Smooth muscle cell (in vitro differentiated cells): ENCODE measurements around the gene RERG. TPM values are rescaled to one million over a fixed set of nuclear protein-coding genes. Genes with fewer than 3 reads are reported as not detected.

ENCODE experiments used
- DNase-seq: peaks from one replicate; lab custom pipeline; 2025; ENCODE audit not compliant: unreplicated experiment; lab: John Stamatoyannopoulos, UW
- H2AFZ ChIP-seq: fragments of 200-600 bp; sonication (generic); 2 replicates; pipeline ENCODE4 v1.6.0; 2016; ENCODE audit warnings: antibody characterized with exemption, low read depth, mild to moderate bottlenecking
- H3F3A ChIP-seq: fragments of 200-600 bp; sonication (generic); 2 replicates; pipeline ENCODE4 v1.6.0; 2017; ENCODE audit warnings: antibody characterized with exemption, low read depth
- H3K27ac ChIP-seq: fragments of 200-600 bp; sonication (generic); 2 replicates; pipeline ENCODE4 v1.5.1; 2016; ENCODE audit warnings: low read depth, mild to moderate bottlenecking
- H3K27me3 ChIP-seq: fragments of 200-600 bp; sonication (generic); 2 replicates; pipeline ENCODE4 v1.6.1; 2016; ENCODE audit warnings: low read depth, mild to moderate bottlenecking
- H3K36me3 ChIP-seq: fragments of 200-600 bp; sonication (generic); 2 replicates; pipeline ENCODE4 v1.5.1; 2016; ENCODE audit warnings: low read depth
- H3K4me1 ChIP-seq: fragments of 200-600 bp; sonication (generic); 2 replicates; pipeline ENCODE4 v1.5.1; 2016; ENCODE audit warnings: low read depth
- H3K4me2 ChIP-seq: fragments of 200-600 bp; sonication (generic); 2 replicates; pipeline ENCODE4 v1.6.0; 2016; ENCODE audit warnings: mild to moderate bottlenecking
- H3K4me3 ChIP-seq: fragments of 200-600 bp; sonication (generic); 2 replicates; pipeline ENCODE4 v1.5.1; 2016; ENCODE audit warnings: mild to moderate bottlenecking
- H3K79me2 ChIP-seq: fragments of 200-600 bp; sonication (generic); 2 replicates; pipeline ENCODE4 v1.6.0; 2016; ENCODE audit warnings: low read depth, mild to moderate bottlenecking
- H3K9ac ChIP-seq: fragments of 200-600 bp; sonication (generic); 2 replicates; pipeline ENCODE4 v1.6.0; 2016; ENCODE audit warnings: low read depth
- H3K9me3 ChIP-seq: fragments of 200-600 bp; sonication (generic); replicated peaks from 2 replicates; pipeline ENCODE4 v1.5.1; 2016; ENCODE audit warnings: low read depth
- H4K20me1 ChIP-seq: fragments of 200-600 bp; sonication (generic); 2 replicates; pipeline ENCODE4 v1.6.0; 2016; ENCODE audit warnings: low read depth
- WGBS: methylation state at CpG from one replicate; pipeline ENCODE4 v1.1.7; 2016; ENCODE audit warnings: low lambda C conversion rate; 5-methylcytosine and 5-hydroxymethylcytosine counted together
- polyA plus RNA-seq: library from polyadenylated mRNA; unstranded; fragments of >200 nt; fragmentation: Nextera tagmentation; extraction: Ambion mirVana; gene quantifications from 2 replicates; pipeline ENCODE4 v1.2.1, GENCODE V29; 2016
- total RNA-seq: library from RNA; depleted of rRNA; stranded (reverse); fragments of >200 nt; gene quantifications from 2 replicates; pipeline ENCODE4 v1.2.3, GENCODE V29; 2014
- TF ChIP-seq, protein P1 (sequence below): fragments of 200-600 bp; sonication (generic); IDR thresholded peaks from 2 replicates; pipeline ENCODE4 v1.5.1; 2017; ENCODE audit warnings: borderline replicate concordance, mild to moderate bottlenecking, antibody characterized with exemption; ENCODE audit not compliant: insufficient read depth, poor library complexity, severe bottlenecking

RERG gene
- total and polyA plus RNA-seq, 2 experiments from 2014 or later: 0.04 TPM; not detected in 1

DNA sequence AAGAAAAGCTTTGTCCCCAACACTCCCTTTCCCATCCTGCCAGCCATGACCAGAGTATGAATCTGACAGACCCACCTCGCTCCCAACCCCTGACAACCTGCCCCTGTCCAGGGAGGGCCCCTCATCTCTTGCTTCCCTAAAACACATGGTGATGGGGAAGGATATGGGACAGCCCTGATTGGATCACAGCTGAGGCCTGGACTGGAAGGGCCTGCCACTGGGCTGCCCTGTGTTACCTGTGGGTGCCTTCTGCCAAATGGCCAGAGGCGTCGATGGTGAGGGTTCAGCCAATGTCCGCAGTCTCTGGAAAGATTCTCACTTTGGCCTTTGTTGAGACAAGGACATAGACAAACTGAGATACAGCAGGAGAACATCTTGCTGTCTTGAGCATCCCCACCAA, 13.3 kb upstream of the RERG start:
- DNase-seq: no peak
- Histone ChIP-seq H3K4me1 (no peaks in the 10 kb centered on the region), H3K4me2 (no peak overlapping the region), H3K9me3 (no peaks in the 10 kb centered on the region), H4K20me1 (no peaks in the 10 kb centered on the region), H3K36me3 (no peaks in the 10 kb centered on the region), H3K27ac (no peak overlapping the region), H3K79me2 (no peaks in the 10 kb centered on the region), H3K9ac (no peak overlapping the region), H3K4me3 (no peak overlapping the region), H3F3A (no peaks in the 10 kb centered on the region), H2AFZ (no peak overlapping the region), H3K27me3 (peaks cover 67% of the 10 kb centered on the region)
- WGBS: 74% methylated on average over 4 of the region's 4 CpGs
- TF ChIP-seq, protein P1, sequence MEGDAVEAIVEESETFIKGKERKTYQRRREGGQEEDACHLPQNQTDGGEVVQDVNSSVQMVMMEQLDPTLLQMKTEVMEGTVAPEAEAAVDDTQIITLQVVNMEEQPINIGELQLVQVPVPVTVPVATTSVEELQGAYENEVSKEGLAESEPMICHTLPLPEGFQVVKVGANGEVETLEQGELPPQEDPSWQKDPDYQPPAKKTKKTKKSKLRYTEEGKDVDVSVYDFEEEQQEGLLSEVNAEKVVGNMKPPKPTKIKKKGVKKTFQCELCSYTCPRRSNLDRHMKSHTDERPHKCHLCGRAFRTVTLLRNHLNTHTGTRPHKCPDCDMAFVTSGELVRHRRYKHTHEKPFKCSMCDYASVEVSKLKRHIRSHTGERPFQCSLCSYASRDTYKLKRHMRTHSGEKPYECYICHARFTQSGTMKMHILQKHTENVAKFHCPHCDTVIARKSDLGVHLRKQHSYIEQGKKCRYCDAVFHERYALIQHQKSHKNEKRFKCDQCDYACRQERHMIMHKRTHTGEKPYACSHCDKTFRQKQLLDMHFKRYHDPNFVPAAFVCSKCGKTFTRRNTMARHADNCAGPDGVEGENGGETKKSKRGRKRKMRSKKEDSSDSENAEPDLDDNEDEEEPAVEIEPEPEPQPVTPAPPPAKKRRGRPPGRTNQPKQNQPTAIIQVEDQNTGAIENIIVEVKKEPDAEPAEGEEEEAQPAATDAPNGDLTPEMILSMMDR: no peak

DNA sequence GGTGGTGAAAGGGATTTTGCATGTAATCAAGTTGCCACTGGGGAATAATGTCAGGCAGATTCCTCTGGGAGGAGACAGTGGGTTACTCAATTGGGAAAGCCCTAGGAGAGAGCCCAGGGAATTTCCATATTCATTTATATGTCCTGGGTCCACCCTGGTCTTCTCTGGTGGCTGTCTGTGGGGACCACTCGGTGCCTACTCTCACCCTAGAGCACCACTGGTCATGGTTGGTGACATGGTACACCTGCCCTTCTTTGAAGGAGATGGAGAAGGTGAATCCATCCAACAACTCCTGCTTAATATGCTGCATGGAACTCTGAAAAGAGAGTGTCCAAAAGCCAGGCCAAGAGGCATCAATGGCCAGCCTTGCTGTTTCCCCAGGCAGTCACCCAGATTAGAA, 12.8 kb upstream of the RERG start:
- Histone ChIP-seq H3F3A (no peaks in the 10 kb centered on the region), H3K36me3 (no peaks in the 10 kb centered on the region), H3K9me3 (no peaks in the 10 kb centered on the region), H3K4me1 (no peaks in the 10 kb centered on the region), H4K20me1 (no peaks in the 10 kb centered on the region), H3K27ac (no peak overlapping the region), H3K27me3 (peaks cover 69% of the 10 kb centered on the region), H3K4me3 (no peak overlapping the region), H3K4me2 (no peak overlapping the region), H3K79me2 (no peaks in the 10 kb centered on the region), H2AFZ (no peak overlapping the region), H3K9ac (no peak overlapping the region)
- TF ChIP-seq, protein P1: no peak
- WGBS: 56% methylated on average over 1 of the region's 1 CpG
- no peak for DNase-seq

DNA sequence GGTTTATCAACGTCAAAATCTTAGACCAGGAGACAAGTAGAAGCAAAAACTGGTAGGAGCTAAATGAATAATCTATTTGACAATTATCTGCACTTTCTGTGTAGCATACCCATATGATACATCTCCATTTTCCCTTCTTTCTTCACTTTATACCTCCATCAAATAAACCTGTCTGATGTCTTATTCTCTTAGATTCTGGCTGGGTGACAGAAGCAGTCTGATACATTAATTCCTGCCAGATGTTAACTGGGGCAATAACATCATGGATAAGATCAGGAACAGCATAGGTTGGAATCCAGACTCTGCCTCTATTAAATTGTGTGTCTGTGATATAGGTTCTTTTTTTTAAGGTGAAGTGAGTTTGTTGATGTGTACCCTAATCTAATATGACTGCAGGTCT, 11.7 kb upstream of the RERG start:
- H4K20me1 ChIP-seq: no peaks in the 10 kb centered on the region
- DNase-seq: no peak
- no peaks in the 10 kb centered on the region for H3K36me3 ChIP-seq
- H3K4me1 ChIP-seq: no peaks in the 10 kb centered on the region
- 54% methylated on average over 1 of the region's 1 CpG for WGBS
- H3K27me3 ChIP-seq: peaks cover 62% of the 10 kb centered on the region
- H3F3A ChIP-seq: no peaks in the 10 kb centered on the region
- H3K27ac ChIP-seq: no peak overlapping the region
- no peak overlapping the region for H2AFZ ChIP-seq
- no peak overlapping the region for H3K4me2 ChIP-seq
- H3K4me3 ChIP-seq: no peak overlapping the region
- no peak overlapping the region for H3K9ac ChIP-seq
- no peaks in the 10 kb centered on the region for H3K79me2 ChIP-seq
- TF ChIP-seq, protein P1: no peak
- no peaks in the 10 kb centered on the region for H3K9me3 ChIP-seq

DNA sequence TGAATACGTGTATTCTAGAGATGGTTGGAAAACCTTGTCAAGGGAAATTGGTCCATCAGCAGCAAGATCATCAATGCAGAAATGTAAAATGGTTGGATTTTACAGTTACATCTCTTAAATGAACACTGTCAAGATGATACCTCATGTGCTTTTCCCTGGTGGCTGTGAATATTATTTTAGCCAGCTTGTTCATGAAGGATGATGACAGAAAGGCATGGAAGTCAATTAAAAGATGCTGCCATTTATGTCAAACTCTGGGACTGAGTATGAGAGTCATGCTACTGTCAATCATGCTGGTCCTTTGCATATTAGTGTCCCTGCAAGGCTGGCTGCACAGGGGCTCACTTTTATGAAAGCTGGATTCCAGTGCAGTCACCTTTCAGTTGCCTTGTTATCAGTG, 10.3 kb upstream of the RERG start:
- no peak overlapping the region for H3K9ac ChIP-seq
- WGBS: 76% methylated on average over 1 of the region's 1 CpG

More for the DNA sequence above, 10.3 kb upstream of the RERG start:
- Histone ChIP-seq H3F3A (no peaks in the 10 kb centered on the region), H3K27ac (no peak overlapping the region), H3K9me3 (no peaks in the 10 kb centered on the region), H3K27me3 (peaks cover 56% of the 10 kb centered on the region), H3K36me3 (no peaks in the 10 kb centered on the region), H2AFZ (no peak overlapping the region), H3K79me2 (no peaks in the 10 kb centered on the region), H3K4me1 (no peaks in the 10 kb centered on the region), H3K4me3 (no peak overlapping the region), H3K4me2 (no peak overlapping the region), H4K20me1 (no peaks in the 10 kb centered on the region)
- no peak for DNase-seq
- TF ChIP-seq, protein P1: no peak
